ENCODE results near the gene SLC4A11.

Gene SLC4A11

GRCh38 chr20:3279761-3280160, 40.8 kb upstream of the SLC4A11 start:
- H3K27ac ChIP-seq (ENCODE audit: poor library complexity, severe bottlenecking), result no peak overlapping the region
- no peaks in the 10 kb centered on the region for H3K9me3 ChIP-seq (ENCODE audit: severe bottlenecking)
- H3K27me3 ChIP-seq (ENCODE audit: insufficient read depth, poor library complexity, severe bottlenecking), result no peaks in the 10 kb centered on the region
- no peak for TF ChIP-seq CTCF (IDR thresholded peaks at IDR 0.05; ENCODE audit: poor library complexity, severe bottlenecking)
- H3K36me3 ChIP-seq (ENCODE audit: low read depth), result peaks cover 43% of the 10 kb centered on the region
- ATAC-seq (ENCODE audit: low read depth) (no peak), DNase-seq (ENCODE audit: low spot score) (no peak)
- no peak overlapping the region for H3K4me3 ChIP-seq (ENCODE audit: severe bottlenecking)
- H3K4me1 ChIP-seq (ENCODE audit: insufficient read depth, poor library complexity, severe bottlenecking), result no peaks in the 10 kb centered on the region

GRCh38 chr20:3277686-3278465, 38.9 kb upstream of the SLC4A11 start:
- no peak for TF ChIP-seq CTCF (IDR thresholded peaks at IDR 0.05; ENCODE audit: poor library complexity, severe bottlenecking)
- ATAC-seq (ENCODE audit: low read depth) (no peak), DNase-seq (ENCODE audit: low spot score) (no peak)
- H3K4me3 ChIP-seq (ENCODE audit: severe bottlenecking), result no peak overlapping the region
- H3K4me1 ChIP-seq (ENCODE audit: insufficient read depth, poor library complexity, severe bottlenecking), result no peaks in the 10 kb centered on the region
- H3K27ac ChIP-seq (ENCODE audit: poor library complexity, severe bottlenecking), result no peak overlapping the region
- no peaks in the 10 kb centered on the region for H3K27me3 ChIP-seq (ENCODE audit: insufficient read depth, poor library complexity, severe bottlenecking)
- peaks cover 49% of the 10 kb centered on the region for H3K36me3 ChIP-seq (ENCODE audit: low read depth)
- H3K9me3 ChIP-seq (ENCODE audit: severe bottlenecking), result no peaks in the 10 kb centered on the region

- H3K27ac ChIP-seq (ENCODE audit: poor library complexity, severe bottlenecking), result no peak overlapping the region
- no peaks in the 10 kb centered on the region for H3K4me1 ChIP-seq (ENCODE audit: insufficient read depth, poor library complexity, severe bottlenecking)
- peaks cover 52% of the 10 kb centered on the region for H3K36me3 ChIP-seq (ENCODE audit: low read depth)
- peak; percentile 43; the same call in 1 of the 3 replicates for ATAC-seq (ENCODE audit: low read depth)
- H3K9me3 ChIP-seq (ENCODE audit: severe bottlenecking), result no peaks in the 10 kb centered on the region
- H3K4me3 ChIP-seq (ENCODE audit: severe bottlenecking), result no peak overlapping the region
- no peak for DNase-seq (ENCODE audit: low spot score)
- no peaks in the 10 kb centered on the region for H3K27me3 ChIP-seq (ENCODE audit: insufficient read depth, poor library complexity, severe bottlenecking)
- TF ChIP-seq CTCF (IDR thresholded peaks at IDR 0.05; ENCODE audit: poor library complexity, severe bottlenecking), result peak; percentile 23
These were observed 37.7 kb upstream of the SLC4A11 start for GRCh38 chr20:3276680-3277015.

- Histone ChIP-seq H3K9me3 (ENCODE audit: severe bottlenecking) (no peaks in the 10 kb centered on the region), H3K27ac (ENCODE audit: poor library complexity, severe bottlenecking) (no peak overlapping the region), H3K4me1 (ENCODE audit: insufficient read depth, poor library complexity, severe bottlenecking) (no peaks in the 10 kb centered on the region), H3K4me3 (ENCODE audit: severe bottlenecking) (no peak overlapping the region), H3K27me3 (ENCODE audit: insufficient read depth, poor library complexity, severe bottlenecking) (no peaks in the 10 kb centered on the region), H3K36me3 (ENCODE audit: low read depth) (peaks cover 47% of the 10 kb centered on the region)
- DNase-seq (ENCODE audit: low spot score), result no peak
- no peak for TF ChIP-seq CTCF (IDR thresholded peaks at IDR 0.05; ENCODE audit: poor library complexity, severe bottlenecking)
- ATAC-seq (ENCODE audit: low read depth), result no peak
These were observed 37.1 kb upstream of the SLC4A11 start for GRCh38 chr20:3275966-3276679.

Data from RWPE2 (cell line).